ENCODE measurements around the gene CASK.
"Not testable (repeated sequence)": the region's sequence is repeated elsewhere in the genome, so short reads cannot be mapped to it uniquely, and the experiment has no call there.

The CASK gene

GRCh38 chrX:41730081-41730480, 193.3 kb downstream of the CASK start:
- no peak for DNase-seq (ENCODE audit: low read depth)

GRCh38 chrX:41728125-41728524, 195.2 kb downstream of the CASK start:
- no peak for DNase-seq (ENCODE audit: low read depth)

- no peak for DNase-seq (ENCODE audit: low read depth)
Measured at GRCh38 chrX:41723826-41724225, 199.5 kb downstream of the CASK start, which contains the start of gene GPR82. Gene GPR82 (plus strand): TSS chrX:41724181. CDS start chrX:41727027, 2,846 bp downstream.

- no peak for DNase-seq (ENCODE audit: low read depth)
Measured at GRCh38 chrX:41722816-41723618, 200.3 kb downstream of the CASK start.

GRCh38 chrX:41722214-41722613, 201.1 kb downstream of the CASK start:
- DNase-seq (ENCODE audit: low read depth), result no peak

GRCh38 chrX:41721590-41721989, 201.8 kb downstream of the CASK start:
- DNase-seq (ENCODE audit: low read depth), result no peak

- no peak for DNase-seq (ENCODE audit: low read depth)
Measured at GRCh38 chrX:41720125-41720779, 203.1 kb downstream of the CASK start.

GRCh38 chrX:41719610-41720009, 203.7 kb downstream of the CASK start:
- DNase-seq (ENCODE audit: low read depth), result not testable (repeated sequence)

- DNase-seq (ENCODE audit: low read depth), result no peak
Measured at GRCh38 chrX:41718481-41719235, 204.7 kb downstream of the CASK start.

GRCh38 chrX:41716767-41717473, 206.4 kb downstream of the CASK start:
- DNase-seq (ENCODE audit: low read depth), result no peak

- DNase-seq (ENCODE audit: low read depth), result no peak
Measured at GRCh38 chrX:41716222-41716621, 207.1 kb downstream of the CASK start.

- no peak for DNase-seq (ENCODE audit: low read depth)
Measured at GRCh38 chrX:41711021-41711667, 212.2 kb downstream of the CASK start.

- no peak for DNase-seq (ENCODE audit: low read depth)
Measured at GRCh38 chrX:41708486-41708885, 214.9 kb downstream of the CASK start.

GRCh38 chrX:41707218-41707617, 216.1 kb downstream of the CASK start:
- DNase-seq (ENCODE audit: low read depth), result no peak

- DNase-seq (ENCODE audit: low read depth), result no peak
Measured at GRCh38 chrX:41705680-41706374, 217.5 kb downstream of the CASK start.

- DNase-seq (ENCODE audit: low read depth), result no peak
Measured at GRCh38 chrX:41705042-41705441, 218.3 kb downstream of the CASK start.

GRCh38 chrX:41703574-41704029, 219.8 kb downstream of the CASK start:
- no peak for DNase-seq (ENCODE audit: low read depth)

GRCh38 chrX:41695426-41695825, 227.9 kb downstream of the CASK start:
- DNase-seq (ENCODE audit: low read depth), result no peak

GRCh38 chrX:41693024-41693423, 230.3 kb downstream of the CASK start:
- DNase-seq (ENCODE audit: low read depth), result no peak

- DNase-seq (ENCODE audit: low read depth), result no peak
Measured at GRCh38 chrX:41692162-41692749, 231.1 kb downstream of the CASK start.

All from stimulated activated CD8-positive, alpha-beta memory T cell treated with anti-CD3 and anti-CD28 coated beads, Interleukin-7, amount 100 ng/mL, for 24 hours (primary cell).